ENCODE results near the gene KRT79.
A peak's percentile ranks its signal among the peaks of the same experiment; 100 is the strongest.

The KRT79 gene

GRCh38 chr12:52836491-52837412 is 2.6 kb upstream of the KRT79 start:
- TF ChIP-seq TAF1 (IDR thresholded peaks at IDR 0.05; ENCODE audit: borderline replicate concordance, insufficient read depth, low read length) (no peak), FOXP2 (optimal IDR thresholded peaks at IDR 0.05; ENCODE audit: borderline replicate concordance, extremely low read depth, extremely low read length, insufficient read depth) (no peak), SIN3A (IDR thresholded peaks at IDR 0.05; ENCODE audit: borderline replicate concordance, insufficient read depth, low read length) (no peak), REST (IDR thresholded peaks at IDR 0.05; ENCODE audit: insufficient read depth in 1 of 2, low read depth in 2 of 2, low read length in 2 of 2) (no peak), POLR2AphosphoS5 (IDR thresholded peaks at IDR 0.05; ENCODE audit: low read depth, low read length) (no peak)

- no peak for TF ChIP-seq REST (IDR thresholded peaks at IDR 0.05; ENCODE audit: insufficient read depth in 1 of 2, low read depth in 2 of 2, low read length in 2 of 2)
- peak; percentile 74 for TF ChIP-seq FOXP2 (optimal IDR thresholded peaks at IDR 0.05; ENCODE audit: borderline replicate concordance, extremely low read depth, extremely low read length, insufficient read depth)
- TF ChIP-seq SIN3A (IDR thresholded peaks at IDR 0.05; ENCODE audit: borderline replicate concordance, insufficient read depth, low read length): no peak
Measured at GRCh38 chr12:52836042-52836466, 1.9 kb upstream of the KRT79 start.

GRCh38 chr12:52835271-52836041 is 1.3 kb upstream of the KRT79 start:
- TF ChIP-seq FOXP2 (optimal IDR thresholded peaks at IDR 0.05; ENCODE audit: borderline replicate concordance, extremely low read depth, extremely low read length, insufficient read depth) (no peak), SIN3A (IDR thresholded peaks at IDR 0.05; ENCODE audit: borderline replicate concordance, insufficient read depth, low read length) (no peak), POLR2AphosphoS5 (IDR thresholded peaks at IDR 0.05; ENCODE audit: low read depth, low read length) (no peak), TAF1 (IDR thresholded peaks at IDR 0.05; ENCODE audit: borderline replicate concordance, insufficient read depth, low read length) (no peak), REST (IDR thresholded peaks at IDR 0.05; ENCODE audit: insufficient read depth in 1 of 2, low read depth in 2 of 2, low read length in 2 of 2) (no peak)

GRCh38 chr12:52834727-52835001 is 553 bp upstream of the KRT79 start:
- TF ChIP-seq POLR2AphosphoS5 (IDR thresholded peaks at IDR 0.05; ENCODE audit: low read depth, low read length): no peak
- no peak for TF ChIP-seq REST (IDR thresholded peaks at IDR 0.05; ENCODE audit: insufficient read depth in 1 of 2, low read depth in 2 of 2, low read length in 2 of 2)

Data from PFSK-1 (cell line).